NB4 (cell line): ENCODE measurements around the gene CLIC1.

Experiments
- MYC ChIP-seq: IDR thresholded peaks from 2 replicates; pipeline ENCODE4 v1.6.1; 2011; ENCODE audit warnings: low read depth, low read length
- POLR2A ChIP-seq: IDR thresholded peaks from 2 replicates; pipeline ENCODE4 v1.6.1; 2011; ENCODE audit warnings: mild to moderate bottlenecking; ENCODE audit not compliant: insufficient read length; ENCODE audit errors: extremely low read depth
- TF ChIP-seq, protein P1 (sequence below): IDR thresholded peaks from one replicate; pipeline ENCODE4 v1.5.1; 2012; ENCODE audit warnings: low read depth, low read length

DNA sequence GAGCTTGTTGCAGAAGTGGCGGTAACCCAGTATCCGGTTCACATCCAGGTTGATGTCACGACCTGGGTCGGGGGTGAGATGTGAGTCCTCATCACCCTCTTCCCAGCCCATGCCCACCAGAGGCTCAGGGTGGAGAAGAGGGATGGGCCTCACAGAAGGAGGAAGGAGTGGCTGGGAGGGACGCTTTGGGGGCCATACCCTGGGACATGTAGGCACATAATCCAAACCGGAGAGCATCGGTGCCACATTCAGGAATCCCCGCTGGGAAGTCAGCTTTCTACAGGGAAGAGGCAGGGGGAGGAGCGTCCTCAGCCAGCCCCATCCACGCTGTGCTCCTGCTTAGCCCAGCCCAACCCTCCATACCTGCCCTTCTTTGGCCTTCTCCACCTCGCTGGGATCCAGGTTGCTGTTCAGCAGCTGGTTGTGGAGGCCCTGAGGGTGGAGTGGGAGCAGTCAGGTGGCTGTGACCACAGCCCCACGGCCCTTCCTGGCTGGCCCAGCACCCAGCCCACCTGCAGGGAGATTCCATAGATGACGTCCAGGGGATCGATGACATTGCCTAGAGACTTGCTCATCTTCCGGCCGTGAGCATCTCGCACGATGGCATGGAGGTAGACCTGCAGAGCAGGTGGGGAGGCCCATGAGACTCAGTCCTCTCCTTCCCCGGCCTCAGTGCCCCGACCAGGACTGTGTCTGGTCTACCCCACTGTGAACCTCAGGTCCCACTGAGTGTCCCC is 44.3 kb upstream of the CLIC1 start:
- TF ChIP-seq MYC, result no peak
- TF ChIP-seq, protein P1, sequence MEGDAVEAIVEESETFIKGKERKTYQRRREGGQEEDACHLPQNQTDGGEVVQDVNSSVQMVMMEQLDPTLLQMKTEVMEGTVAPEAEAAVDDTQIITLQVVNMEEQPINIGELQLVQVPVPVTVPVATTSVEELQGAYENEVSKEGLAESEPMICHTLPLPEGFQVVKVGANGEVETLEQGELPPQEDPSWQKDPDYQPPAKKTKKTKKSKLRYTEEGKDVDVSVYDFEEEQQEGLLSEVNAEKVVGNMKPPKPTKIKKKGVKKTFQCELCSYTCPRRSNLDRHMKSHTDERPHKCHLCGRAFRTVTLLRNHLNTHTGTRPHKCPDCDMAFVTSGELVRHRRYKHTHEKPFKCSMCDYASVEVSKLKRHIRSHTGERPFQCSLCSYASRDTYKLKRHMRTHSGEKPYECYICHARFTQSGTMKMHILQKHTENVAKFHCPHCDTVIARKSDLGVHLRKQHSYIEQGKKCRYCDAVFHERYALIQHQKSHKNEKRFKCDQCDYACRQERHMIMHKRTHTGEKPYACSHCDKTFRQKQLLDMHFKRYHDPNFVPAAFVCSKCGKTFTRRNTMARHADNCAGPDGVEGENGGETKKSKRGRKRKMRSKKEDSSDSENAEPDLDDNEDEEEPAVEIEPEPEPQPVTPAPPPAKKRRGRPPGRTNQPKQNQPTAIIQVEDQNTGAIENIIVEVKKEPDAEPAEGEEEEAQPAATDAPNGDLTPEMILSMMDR, result no peak
- TF ChIP-seq POLR2A, result no peak
